Liver (tissue), 9 donors: ENCODE measurements around the gene RNF111. TPM values are rescaled to one million over a fixed set of nuclear protein-coding genes. Genes with fewer than 3 reads are reported as not detected.

ENCODE experiments used
- DNase-seq: peaks from one replicate; pipeline ENCODE4 v3.0.0-alpha.2; 2017; ENCODE audit warnings: low spot score
- H3K27ac ChIP-seq, 2 donors: one replicate each; pipeline ENCODE4 v1.7.0; 2013; ENCODE audit warnings: inconsistent platforms in 2 of 2, low read length in 2 of 2, control low read depth in 1 of 2, low read depth in 1 of 2, mild to moderate bottlenecking in 1 of 2
- H3K27me3 ChIP-seq, 4 donors: one replicate each; pipeline versions ENCODE4 v1.6.1 to v1.7.0; 2013; ENCODE audit warnings: low read length in 3 of 4, inconsistent platforms in 1 of 4, mild to moderate bottlenecking in 1 of 4, moderate library complexity in 1 of 4; ENCODE audit not compliant: control insufficient read depth in 4 of 4, insufficient read depth in 4 of 4
- H3K36me3 ChIP-seq, 4 donors: one replicate each; pipeline versions ENCODE4 v1.6.1 to v1.7.0; 2013; ENCODE audit warnings: low read length in 3 of 4, mild to moderate bottlenecking in 3 of 4, low read depth in 1 of 4, moderate library complexity in 1 of 4; ENCODE audit not compliant: control insufficient read depth in 4 of 4, insufficient read depth in 3 of 4
- H3K4me1 ChIP-seq, 4 donors: one replicate each; pipeline versions ENCODE4 v1.6.1 to v1.7.0; 2013; ENCODE audit warnings: low read length in 3 of 4, mild to moderate bottlenecking in 3 of 4, moderate library complexity in 1 of 4; ENCODE audit not compliant: control insufficient read depth in 4 of 4, insufficient read depth in 4 of 4
- H3K4me3 ChIP-seq, 3 donors: one replicate each; pipeline versions ENCODE4 v1.6.1 to v1.7.0; 2013; ENCODE audit warnings: low read length in 3 of 3, control low read depth in 1 of 3, low read depth in 1 of 3, mild to moderate bottlenecking in 1 of 3
- H3K9ac ChIP-seq, 2 donors: one replicate each; pipeline ENCODE4 v1.7.0; 2013; ENCODE audit warnings: low read length in 2 of 2, mild to moderate bottlenecking in 2 of 2, moderate library complexity in 2 of 2, control low read depth in 1 of 2, low read depth in 1 of 2
- H3K9me3 ChIP-seq, 4 donors: one replicate each; pipeline versions ENCODE4 v1.6.1 to v1.7.0; 2013; ENCODE audit warnings: low read length in 3 of 4; ENCODE audit not compliant: control insufficient read depth in 4 of 4
- ATF3 ChIP-seq: IDR thresholded peaks from 2 replicates; pipeline ENCODE4 v1.6.1; 2016; ENCODE audit warnings: antibody characterized with exemption
- CTCF ChIP-seq: fragments of 150-350 bp; IDR thresholded peaks from 2 replicates; pipeline ENCODE4 v1.5.1; 2017; ENCODE audit warnings: improper control_type of control experiment, low read depth, low read length; ENCODE audit not compliant: missing input control
- EGR1 ChIP-seq, 2 donors: IDR thresholded peaks; 2 replicates each; pipeline ENCODE4 v1.6.1; 2016 to 2018; ENCODE audit warnings: antibody characterized with exemption in 2 of 2, low read depth in 2 of 2
- FOXA1 ChIP-seq: IDR thresholded peaks from 2 replicates; pipeline ENCODE4 v1.6.1; 2016; ENCODE audit warnings: antibody characterized with exemption
- FOXA2 ChIP-seq: IDR thresholded peaks from 2 replicates; pipeline ENCODE4 v1.6.1; 2016; ENCODE audit warnings: antibody characterized with exemption
- GABPA ChIP-seq, 2 donors: IDR thresholded peaks in 1 of 2; conservative IDR thresholded peaks in 1 of 2; 2 replicates each; pipeline ENCODE4 v1.6.1; 2016; ENCODE audit warnings: antibody characterized with exemption in 2 of 2, mild to moderate bottlenecking in 1 of 2, moderate library complexity in 1 of 2
- HNF4A ChIP-seq, 2 donors: conservative IDR thresholded peaks; 2 replicates each; pipeline ENCODE4 v1.6.1; 2016; ENCODE audit warnings: antibody characterized with exemption in 2 of 2, mild to moderate bottlenecking in 2 of 2
- HNF4G ChIP-seq: IDR thresholded peaks from 2 replicates; pipeline ENCODE4 v1.6.1; 2016; ENCODE audit warnings: antibody characterized with exemption
- JUND ChIP-seq, 2 donors: IDR thresholded peaks; 2 replicates each; pipeline ENCODE4 v1.6.1; 2016; ENCODE audit warnings: antibody characterized with exemption in 2 of 2
- MAX ChIP-seq: IDR thresholded peaks from 2 replicates; pipeline ENCODE4 v1.6.1; 2016; ENCODE audit warnings: antibody characterized with exemption
- NR2F2 ChIP-seq: IDR thresholded peaks from 2 replicates; pipeline ENCODE4 v1.6.1; 2016; ENCODE audit warnings: antibody characterized with exemption
- RAD21 ChIP-seq, 2 donors: IDR thresholded peaks; 2 replicates each; pipeline ENCODE4 v1.6.1; 2016; ENCODE audit warnings: antibody characterized with exemption in 2 of 2, mild to moderate bottlenecking in 2 of 2
- REST ChIP-seq: IDR thresholded peaks from 2 replicates; pipeline ENCODE4 v1.6.1; 2016; ENCODE audit warnings: antibody characterized with exemption, mild to moderate bottlenecking
- RXRA ChIP-seq, 2 donors: IDR thresholded peaks; 2 replicates each; pipeline ENCODE4 v1.6.1; 2017 to 2018; ENCODE audit warnings: antibody characterized with exemption in 2 of 2, mild to moderate bottlenecking in 1 of 2
- SP1 ChIP-seq: IDR thresholded peaks from 2 replicates; pipeline ENCODE4 v1.6.1; 2018; ENCODE audit warnings: antibody characterized with exemption, mild to moderate bottlenecking
- TAF1 ChIP-seq: conservative IDR thresholded peaks from 2 replicates; pipeline ENCODE4 v1.6.1; 2016; ENCODE audit warnings: antibody characterized with exemption, mild to moderate bottlenecking
- YY1 ChIP-seq: IDR thresholded peaks from 2 replicates; pipeline ENCODE4 v1.6.1; 2016; ENCODE audit warnings: antibody characterized with exemption, mild to moderate bottlenecking
- ZBTB33 ChIP-seq: IDR thresholded peaks from 2 replicates; pipeline ENCODE4 v1.6.1; 2016; ENCODE audit warnings: antibody characterized with exemption
- WGBS: extraction: QIAGEN DNeasy Blood & Tissue Kit; methylation state at CpG from one replicate; pipeline ENCODE4 v1.1.7; 2013; 5-methylcytosine and 5-hydroxymethylcytosine counted together
- polyA plus RNA-seq, 2 donors: library from polyadenylated mRNA; stranded (reverse) in 1 of 2; unstranded in 1 of 2; fragments of 200-250 nt in 1 of 2; fragments of >200 nt in 1 of 2; fragmentation: Nextera tagmentation in 1 of 2; extraction: Ambion mirVana in 1 of 2; gene quantifications; one replicate each; pipeline versions ENCODE4 v1.2.1 to v1.2.3, GENCODE V29; 2013 to 2015
- total RNA-seq, 2 donors: library from RNA; depleted of rRNA; stranded (reverse); fragments of >200 nt; gene quantifications; one replicate each; pipeline ENCODE4 v1.2.3, GENCODE V29; 2014
- donor health status: healthy.
- donor health status: healthy.
- donor health status: healthy.
- donor health status: healthy.
- donor health status: healthy.

RNF111 gene
- total and polyA plus RNA-seq, 4 donors, result 5.1 to 16.9 (median 10.4) TPM

GRCh38 chr15:58947179-58947578, 40.3 kb upstream of the RNF111 start:
- Histone ChIP-seq H3K4me3 (no peak overlapping the region), H3K27ac (no peak overlapping the region), H3K36me3 (no peaks in the 10 kb centered on the region), H3K4me1 (no peaks in the 10 kb centered on the region), H3K9me3 (no peaks in the 10 kb centered on the region), H3K9ac (no peak overlapping the region), H3K27me3 (no peaks in the 10 kb centered on the region)
- TF ChIP-seq CTCF, result no peak
- TF ChIP-seq ATF3, result no peak
- no peak for DNase-seq
- 92% methylated on average over 3 of the region's 3 CpGs for WGBS

- TF ChIP-seq RXRA (IDR thresholded peaks at IDR 0.05) (no peak), HNF4G (no peak), GABPA (IDR thresholded peaks at IDR 0.05 in 1 of 2, conservative IDR thresholded peaks at IDR 0.05 in 1 of 2) (no peak), NR2F2 (no peak), CTCF (no peak), JUND (IDR thresholded peaks at IDR 0.05) (no peak), YY1 (no peak), FOXA2 (no peak), REST (no peak), EGR1 (IDR thresholded peaks at IDR 0.05; ENCODE audit: low read depth in 2 of 2) (no peak), TAF1 (no peak), SP1 (no peak), FOXA1 (no peak), MAX (no peak), RAD21 (IDR thresholded peaks at IDR 0.05) (no peak), ATF3 (no peak), HNF4A (conservative IDR thresholded peaks at IDR 0.05) (no peak), ZBTB33 (no peak)
- H3K9me3 ChIP-seq, result no peaks in the 10 kb centered on the region
- DNase-seq, result no peak
- no peak overlapping the region for H3K9ac ChIP-seq
- H3K27me3 ChIP-seq, result no peaks in the 10 kb centered on the region
- H3K4me3 ChIP-seq, result no peak overlapping the region
- 84% methylated on average over 5 of the region's 5 CpGs for WGBS
- H3K36me3 ChIP-seq, result no peaks in the 10 kb centered on the region
- H3K4me1 ChIP-seq, result no peaks in the 10 kb centered on the region
- no peak overlapping the region for H3K27ac ChIP-seq
Observed at GRCh38 chr15:58951388-58952007, 36.0 kb upstream of the RNF111 start.
